ENCODE results near the gene TYMP. TPM values are rescaled to one million over a fixed set of nuclear protein-coding genes. Genes with fewer than 3 reads are reported as not detected.
A peak's percentile ranks its signal among the peaks of the same experiment; 100 is the strongest.

Gene TYMP
- total RNA-seq, 2 donors from 2014 or later = 1.2 to 2.1 TPM

GRCh38 chr22:50517495-50518260 is 12.1 kb downstream of the TYMP start:
- Mint-ChIP-seq H3K36me3 (ENCODE audit: low read depth) (peaks cover 33% of the 10 kb centered on the region), H3K4me3 (no peak overlapping the region), H3K27ac (no peak overlapping the region), H3K27me3 (ENCODE audit: insufficient read depth) (no peaks in the 10 kb centered on the region), H3K4me1 (no peaks in the 10 kb centered on the region), H3K9me3 (no peaks in the 10 kb centered on the region)
- 92% methylated on average over 12 to 20 of the region's 20 CpGs for WGBS, 2 experiments (ENCODE audit: insufficient coverage in 1 of 2, insufficient read length in 1 of 2)
- DNase-seq = peak; percentile 62
- Histone ChIP-seq H3K36me3 (ENCODE audit: control insufficient read depth, insufficient read depth, low read length) (peaks cover 27% of the 10 kb centered on the region), H3K27me3 (ENCODE audit: control insufficient read depth, insufficient read depth, low read length, poor library complexity, severe bottlenecking) (no peaks in the 10 kb centered on the region), H3K27ac (ENCODE audit: low read depth, low read length) (no peak overlapping the region), H3K4me3 (ENCODE audit: low read length) (no peak overlapping the region), H3K9me3 (ENCODE audit: control insufficient read depth, low read length) (no peaks in the 10 kb centered on the region), H3K4me1 (ENCODE audit: control insufficient read depth, insufficient read depth, low read length) (no peaks in the 10 kb centered on the region), H3K9ac (ENCODE audit: extremely low read depth, low read length, poor library complexity, severe bottlenecking) (no peak overlapping the region)
- TF ChIP-seq CTCF (conservative IDR thresholded peaks at IDR 0.05) = no peak

DNA sequence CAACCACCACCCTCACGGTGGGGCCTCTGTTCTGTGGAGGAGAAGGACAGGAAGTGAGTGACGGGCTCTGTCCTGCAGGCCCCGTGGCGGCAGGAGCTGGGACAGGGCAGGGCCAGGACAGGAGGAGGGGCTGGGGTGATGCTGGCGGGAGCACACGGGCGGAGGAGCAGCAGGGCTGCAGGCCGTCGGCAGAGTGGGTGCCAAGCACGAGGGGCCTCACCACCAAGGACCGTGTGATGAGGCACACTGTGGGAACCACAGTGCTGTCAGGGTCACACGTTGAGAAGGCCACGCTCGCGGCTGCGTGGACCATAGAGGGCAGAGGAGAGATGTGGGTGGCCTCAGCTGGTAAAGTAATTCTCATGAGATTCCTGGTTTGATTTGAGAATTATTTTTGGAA is 12.9 kb downstream of the TYMP start:
- Mint-ChIP-seq H3K27ac (no peak overlapping the region), H3K36me3 (ENCODE audit: low read depth) (peaks cover 38% of the 10 kb centered on the region), H3K27me3 (ENCODE audit: insufficient read depth) (no peaks in the 10 kb centered on the region), H3K4me3 (no peak overlapping the region), H3K9me3 (no peaks in the 10 kb centered on the region), H3K4me1 (no peaks in the 10 kb centered on the region)
- DNase-seq = no peak
- H3K9me3 ChIP-seq (ENCODE audit: control insufficient read depth, low read length) = no peaks in the 10 kb centered on the region
- no peak overlapping the region for H3K27ac ChIP-seq (ENCODE audit: low read depth, low read length)
- no peaks in the 10 kb centered on the region for H3K4me1 ChIP-seq (ENCODE audit: control insufficient read depth, insufficient read depth, low read length)
- TF ChIP-seq CTCF (conservative IDR thresholded peaks at IDR 0.05) = no peak
- WGBS, 2 experiments (ENCODE audit: insufficient coverage in 1 of 2, insufficient read length in 1 of 2) = 91 to 95% methylated on average over 14 to 16 of the region's 16 CpGs
- H3K4me3 ChIP-seq (ENCODE audit: low read length) = no peak overlapping the region
- peaks cover 27% of the 10 kb centered on the region for H3K36me3 ChIP-seq (ENCODE audit: control insufficient read depth, insufficient read depth, low read length)
- no peaks in the 10 kb centered on the region for H3K27me3 ChIP-seq (ENCODE audit: control insufficient read depth, insufficient read depth, low read length, poor library complexity, severe bottlenecking)
- no peak overlapping the region for H3K9ac ChIP-seq (ENCODE audit: extremely low read depth, low read length, poor library complexity, severe bottlenecking)

DNA sequence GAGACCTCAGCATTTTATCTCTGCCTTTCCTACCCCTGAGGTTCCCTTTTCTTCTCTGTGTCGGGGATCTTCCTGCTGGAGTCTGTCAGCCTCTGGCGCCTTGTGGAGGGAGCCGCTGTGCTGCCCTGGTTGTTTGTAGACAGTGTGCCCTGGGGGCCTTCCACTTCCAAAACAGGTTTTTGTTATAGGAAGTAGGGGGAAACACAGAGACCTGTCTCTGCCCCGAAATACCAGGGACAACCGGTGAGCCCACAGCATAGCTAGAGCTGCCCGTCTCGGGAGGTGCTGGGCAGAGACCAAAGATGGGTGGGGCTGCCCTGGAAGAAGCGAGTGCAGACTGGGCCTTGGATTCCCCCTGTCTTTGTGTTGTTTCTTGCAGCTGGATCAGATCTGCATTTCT is 13.7 kb downstream of the TYMP start:
- no peak overlapping the region for H3K4me3 ChIP-seq (ENCODE audit: low read length)
- H3K9me3 Mint-ChIP-seq = no peaks in the 10 kb centered on the region
- peaks cover 37% of the 10 kb centered on the region for H3K36me3 Mint-ChIP-seq (ENCODE audit: low read depth)
- H3K9me3 ChIP-seq (ENCODE audit: control insufficient read depth, low read length) = no peaks in the 10 kb centered on the region
- H3K4me3 Mint-ChIP-seq = no peak overlapping the region
- H3K4me1 ChIP-seq (ENCODE audit: control insufficient read depth, insufficient read depth, low read length) = no peaks in the 10 kb centered on the region
- H3K27ac Mint-ChIP-seq = no peak overlapping the region
- H3K36me3 ChIP-seq (ENCODE audit: control insufficient read depth, insufficient read depth, low read length) = peaks cover 23% of the 10 kb centered on the region
- WGBS, 2 experiments (ENCODE audit: insufficient coverage in 1 of 2, insufficient read length in 1 of 2) = 94 to 100% methylated on average over 2 to 8 of the region's 8 CpGs
- H3K4me1 Mint-ChIP-seq = no peaks in the 10 kb centered on the region
- no peaks in the 10 kb centered on the region for H3K27me3 Mint-ChIP-seq (ENCODE audit: insufficient read depth)
- H3K27me3 ChIP-seq (ENCODE audit: control insufficient read depth, insufficient read depth, low read length, poor library complexity, severe bottlenecking) = no peaks in the 10 kb centered on the region
- H3K27ac ChIP-seq (ENCODE audit: low read depth, low read length) = no peak overlapping the region
- H3K9ac ChIP-seq (ENCODE audit: extremely low read depth, low read length, poor library complexity, severe bottlenecking) = no peak overlapping the region
- DNase-seq = no peak
- no peak for TF ChIP-seq CTCF (conservative IDR thresholded peaks at IDR 0.05)

All from endodermal cell (in vitro differentiated cells).